GM18505 (cell line): Measurements from ENCODE around the gene ENAH.

Source experiments
- ATAC-seq: cut with Tn5 transposase; IDR thresholded peaks from one replicate; pipeline ENCODE4 v1.9.1; 2021; ENCODE audit not compliant: unreplicated experiment
- POLR2A ChIP-seq: IDR thresholded peaks from 4 replicates; pipeline ENCODE4 v1.6.1; 2011; ENCODE audit warnings: borderline replicate concordance; ENCODE audit not compliant: insufficient read depth, insufficient read length; ENCODE audit errors: extremely low read depth

ENAH gene

GRCh38 chr1:225688345-225688744, 35.4 kb upstream of the ENAH start:
- no peak for ATAC-seq
- no peak for TF ChIP-seq POLR2A

GRCh38 chr1:225685476-225686176, 32.7 kb upstream of the ENAH start:
- no peak for ATAC-seq
- no peak for TF ChIP-seq POLR2A

GRCh38 chr1:225684741-225685140, 31.8 kb upstream of the ENAH start:
- no peak for TF ChIP-seq POLR2A
- no peak for ATAC-seq

GRCh38 chr1:225681231-225681630, 28.3 kb upstream of the ENAH start:
- no peak for ATAC-seq
- TF ChIP-seq POLR2A: no peak

- TF ChIP-seq POLR2A: no peak
- no peak for ATAC-seq
These were observed 25.6 kb upstream of the ENAH start for GRCh38 chr1:225678545-225678944.

- no peak for ATAC-seq
- TF ChIP-seq POLR2A: no peak
These were observed 24.6 kb upstream of the ENAH start for GRCh38 chr1:225677350-225678124.

- no peak for ATAC-seq
- TF ChIP-seq POLR2A: no peak
These were observed 21.5 kb upstream of the ENAH start for GRCh38 chr1:225674381-225674780.

- no peak for ATAC-seq
- no peak for TF ChIP-seq POLR2A
These were observed 18.1 kb upstream of the ENAH start for GRCh38 chr1:225670806-225671733.

- no peak for ATAC-seq
- TF ChIP-seq POLR2A: no peak
These were observed 17.4 kb upstream of the ENAH start for GRCh38 chr1:225670356-225670755.

GRCh38 chr1:225668222-225668621, 15.3 kb upstream of the ENAH start:
- ATAC-seq: no peak
- no peak for TF ChIP-seq POLR2A

- ATAC-seq: no peak
- TF ChIP-seq POLR2A: no peak
These were observed 14.4 kb upstream of the ENAH start for GRCh38 chr1:225667362-225667761.

- no peak for ATAC-seq
- no peak for TF ChIP-seq POLR2A
These were observed 13.6 kb upstream of the ENAH start for GRCh38 chr1:225666495-225666894.

- ATAC-seq: no peak
- TF ChIP-seq POLR2A: no peak
These were observed 11.8 kb upstream of the ENAH start for GRCh38 chr1:225664762-225665161.

- no peak for TF ChIP-seq POLR2A
- ATAC-seq: no peak
These were observed 9.2 kb upstream of the ENAH start for GRCh38 chr1:225662155-225662554.

GRCh38 chr1:225660544-225660946, 7.6 kb upstream of the ENAH start:
- ATAC-seq: no peak
- no peak for TF ChIP-seq POLR2A
